Thoracic aorta (tissue), 2 donors: ENCODE data around the gene TTLL11. TPM values are rescaled to one million over a fixed set of nuclear protein-coding genes. Genes with fewer than 3 reads are reported as not detected.
"Not testable (repeated sequence)": the region's sequence is repeated elsewhere in the genome, so short reads cannot be mapped to it uniquely, and the experiment has no call there.

Source experiments
- ATAC-seq: fragments of 150-250 bp; one replicate; pipeline ENCODE4 v1.8.0; 2017; ENCODE audit warnings: low read depth; ENCODE audit not compliant: insufficient number of reproducible peaks, low FRiP score
- DNase-seq: peaks from one replicate; pipeline ENCODE4 v3.0.0-alpha.2; 2020; ENCODE audit warnings: low spot score
- H3K27ac ChIP-seq, 2 donors: fragments of 200-600 bp; sonication (generic); 1 replicate in 1 of 2; 2 replicates in 1 of 2; pipeline ENCODE4 v1.5.1; 2016; ENCODE audit warnings: mild to moderate bottlenecking in 2 of 2, moderate library complexity in 2 of 2
- H3K27me3 ChIP-seq: fragments of 200-600 bp; sonication (generic); replicated peaks from 2 replicates; pipeline ENCODE4 v1.6.0; 2016; ENCODE audit warnings: mild to moderate bottlenecking; ENCODE audit not compliant: insufficient read depth
- H3K36me3 ChIP-seq: fragments of 200-600 bp; sonication (generic); one replicate; pipeline ENCODE4 v1.5.1; 2016
- H3K4me1 ChIP-seq, 2 donors: fragments of 200-600 bp; sonication (generic); 1 replicate in 1 of 2; 2 replicates in 1 of 2; pipeline versions ENCODE4 v1.5.1 to v1.6.0; 2016; ENCODE audit warnings: low read depth in 2 of 2, mild to moderate bottlenecking in 1 of 2; ENCODE audit not compliant: control insufficient read depth in 1 of 2
- H3K4me3 ChIP-seq: fragments of 200-600 bp; sonication (generic); 2 replicates; pipeline ENCODE4 v1.5.1; 2016; ENCODE audit warnings: mild to moderate bottlenecking
- H3K9me3 ChIP-seq: fragments of 200-600 bp; sonication (generic); 2 replicates; pipeline ENCODE4 v1.5.1; 2016
- total RNA-seq, 2 donors: library from RNA; depleted of rRNA; stranded (reverse); fragments of >200 nt; gene quantifications; one replicate each; pipeline versions ENCODE4 v1.1.0 to v1.2.3, GENCODE V29; 2016
- TF ChIP-seq, protein P1 (sequence below): fragments of 200-600 bp; sonication (generic); IDR thresholded peaks from one replicate; pipeline ENCODE4 v1.5.1; 2019; ENCODE audit warnings: antibody characterized with exemption

Gene TTLL11
- total RNA-seq, 2 donors from 2014 or later, result 25.7 to 31.2 TPM

DNA sequence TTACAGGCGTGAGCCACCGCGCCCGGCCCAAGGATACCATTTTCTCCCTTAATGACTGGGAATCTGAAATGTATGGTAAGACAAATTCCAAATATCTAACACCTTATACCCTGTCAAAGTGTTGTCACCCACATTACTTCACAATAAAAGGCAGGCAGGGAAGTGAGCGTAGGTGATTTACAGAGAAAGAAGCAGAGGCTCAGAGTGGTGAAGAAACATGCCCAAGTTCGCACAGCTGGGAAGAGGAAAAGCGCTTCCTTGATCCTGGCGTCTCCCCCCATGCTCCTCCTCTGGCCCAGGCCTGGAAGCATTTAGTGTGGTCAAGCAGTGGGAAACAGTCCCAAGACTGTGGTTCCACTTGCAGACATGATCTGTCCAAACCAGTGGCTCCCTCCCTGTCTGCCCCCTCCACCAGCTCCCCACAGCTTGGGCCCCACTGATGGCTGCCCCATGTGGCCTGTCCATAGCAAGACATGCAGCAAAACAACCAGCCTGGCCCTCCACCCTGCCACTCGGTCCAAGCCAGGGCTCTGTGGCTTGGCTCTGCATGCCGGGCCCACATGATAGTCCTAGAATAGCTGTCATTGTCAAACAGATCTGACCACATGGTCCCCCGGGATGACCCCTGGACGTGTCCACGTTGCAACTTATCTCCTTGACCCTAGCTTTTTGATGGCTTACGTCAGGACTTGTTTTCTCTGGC, 107.2 kb downstream of the TTLL11 start:
- Histone ChIP-seq H3K27me3 (no peaks in the 10 kb centered on the region), H3K36me3 (peaks cover 3% of the 10 kb centered on the region), H3K27ac (peak overlapping the region; percentile 86 to 89), H3K4me1 (peaks cover 30 to 54% of the 10 kb centered on the region in 2 donors), H3K4me3 (no peak overlapping the region), H3K9me3 (no peaks in the 10 kb centered on the region)
- ATAC-seq, result no peak
- TF ChIP-seq, protein P1, sequence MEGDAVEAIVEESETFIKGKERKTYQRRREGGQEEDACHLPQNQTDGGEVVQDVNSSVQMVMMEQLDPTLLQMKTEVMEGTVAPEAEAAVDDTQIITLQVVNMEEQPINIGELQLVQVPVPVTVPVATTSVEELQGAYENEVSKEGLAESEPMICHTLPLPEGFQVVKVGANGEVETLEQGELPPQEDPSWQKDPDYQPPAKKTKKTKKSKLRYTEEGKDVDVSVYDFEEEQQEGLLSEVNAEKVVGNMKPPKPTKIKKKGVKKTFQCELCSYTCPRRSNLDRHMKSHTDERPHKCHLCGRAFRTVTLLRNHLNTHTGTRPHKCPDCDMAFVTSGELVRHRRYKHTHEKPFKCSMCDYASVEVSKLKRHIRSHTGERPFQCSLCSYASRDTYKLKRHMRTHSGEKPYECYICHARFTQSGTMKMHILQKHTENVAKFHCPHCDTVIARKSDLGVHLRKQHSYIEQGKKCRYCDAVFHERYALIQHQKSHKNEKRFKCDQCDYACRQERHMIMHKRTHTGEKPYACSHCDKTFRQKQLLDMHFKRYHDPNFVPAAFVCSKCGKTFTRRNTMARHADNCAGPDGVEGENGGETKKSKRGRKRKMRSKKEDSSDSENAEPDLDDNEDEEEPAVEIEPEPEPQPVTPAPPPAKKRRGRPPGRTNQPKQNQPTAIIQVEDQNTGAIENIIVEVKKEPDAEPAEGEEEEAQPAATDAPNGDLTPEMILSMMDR, result peak; percentile 9
- DNase-seq, result no peak

DNA sequence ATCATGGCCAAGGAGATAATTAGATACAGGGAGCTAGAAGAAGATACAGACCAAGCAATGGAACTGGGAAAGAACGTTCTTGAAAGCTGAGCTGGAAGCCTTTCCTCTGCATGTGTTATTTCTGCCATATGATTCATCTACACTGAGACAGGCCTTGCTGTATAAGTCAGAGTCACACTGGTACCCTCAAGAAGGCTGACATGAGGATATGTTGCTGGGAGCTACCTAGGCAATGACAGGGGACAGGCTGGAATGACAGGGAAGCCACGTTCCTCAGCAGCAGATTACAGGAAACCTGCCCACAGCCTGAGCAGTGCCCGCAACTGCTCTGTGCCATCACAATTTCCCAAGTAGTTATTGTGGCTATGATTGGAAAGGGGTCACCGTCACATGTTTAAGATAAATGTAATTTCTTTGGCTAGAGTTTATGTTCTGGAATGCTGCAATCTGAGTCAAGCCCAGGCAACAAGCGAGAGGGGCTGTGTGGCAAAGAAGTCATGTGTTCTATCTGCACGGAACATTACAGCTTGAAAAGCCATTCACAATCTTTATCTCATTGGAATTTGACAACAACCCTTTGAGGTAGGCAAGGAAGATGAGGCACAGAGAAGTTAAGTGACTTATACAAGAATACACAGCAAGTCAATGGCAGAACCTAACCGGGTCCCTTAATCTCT, 108.2 kb downstream of the TTLL11 start:
- Histone ChIP-seq H3K9me3 (no peaks in the 10 kb centered on the region), H3K36me3 (peaks cover 3% of the 10 kb centered on the region), H3K27me3 (no peaks in the 10 kb centered on the region), H3K4me3 (no peak overlapping the region), H3K4me1 (peaks cover 30 to 54% of the 10 kb centered on the region in 2 donors), H3K27ac (peak overlapping the region; percentile 86 to 89)
- TF ChIP-seq, protein P1, result no peak
- DNase-seq, result no peak
- peak; percentile 27 for ATAC-seq

DNA sequence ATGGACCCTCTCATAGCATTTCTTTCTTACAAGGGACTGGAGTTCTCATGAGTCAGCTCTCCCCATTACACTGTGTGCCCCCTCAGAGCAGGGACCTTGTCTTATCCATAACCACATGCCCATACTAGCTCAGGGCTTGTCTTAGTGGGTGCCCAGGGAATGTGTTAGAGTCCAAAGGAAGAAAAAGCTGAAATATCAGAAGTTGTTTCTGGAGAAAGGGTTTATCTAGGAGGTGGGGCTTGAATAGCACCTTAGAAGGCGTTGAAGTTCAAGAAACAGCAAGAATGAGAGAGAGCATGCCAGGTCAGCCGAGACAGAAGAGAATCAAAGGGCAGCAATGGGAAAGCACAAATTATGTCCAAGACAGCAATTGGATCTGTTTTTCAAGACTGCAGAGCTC, 109.4 kb downstream of the TTLL11 start:
- no peak for ATAC-seq
- Histone ChIP-seq H3K27ac (peak overlapping the region; percentile 86 to 89), H3K36me3 (peaks cover 3% of the 10 kb centered on the region), H3K4me3 (no peak overlapping the region), H3K4me1 (peaks cover 30 to 54% of the 10 kb centered on the region in 2 donors), H3K27me3 (no peaks in the 10 kb centered on the region), H3K9me3 (no peaks in the 10 kb centered on the region)
- TF ChIP-seq, protein P1, result no peak
- DNase-seq, result no peak

DNA sequence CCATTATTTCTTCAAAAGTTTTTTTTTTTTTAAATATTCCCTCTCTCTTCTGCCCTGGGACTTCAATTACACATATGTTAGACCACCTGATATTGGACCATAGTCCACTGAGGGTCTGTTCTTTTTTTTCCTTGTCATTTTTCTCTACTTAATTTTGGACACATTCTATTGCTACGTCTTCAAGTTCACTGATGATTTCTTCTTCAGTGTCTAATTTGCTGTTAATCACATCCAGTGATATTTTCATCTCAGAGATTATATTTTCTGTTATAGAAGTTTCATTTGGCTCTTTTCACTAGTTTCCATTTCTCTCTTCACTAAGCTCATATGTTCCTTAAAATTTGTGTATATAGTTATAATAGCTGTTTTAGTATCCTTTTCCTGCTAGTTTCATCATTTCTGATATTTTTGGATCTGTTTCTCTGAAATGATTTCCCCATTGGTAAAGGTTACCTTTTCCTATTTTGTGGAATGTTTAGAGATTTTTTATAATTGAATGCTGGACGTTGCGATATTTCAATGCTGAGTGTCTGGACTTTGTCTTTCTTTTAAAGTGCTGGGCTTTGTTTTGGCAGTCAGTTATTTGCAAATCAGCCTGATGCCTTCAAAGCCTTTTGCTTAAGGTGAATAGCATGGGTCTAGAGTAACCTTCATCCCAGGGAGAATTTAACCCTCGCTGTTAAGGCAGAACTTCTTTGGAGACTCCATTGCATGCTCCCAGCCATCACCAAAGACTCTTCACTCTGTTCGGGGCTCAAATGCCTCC, 111.8 kb downstream of the TTLL11 start:
- Histone ChIP-seq H3K9me3 (no peaks in the 10 kb centered on the region), H3K4me3 (no peak overlapping the region), H3K4me1 (peaks cover 18 to 41% of the 10 kb centered on the region in 2 donors), H3K27me3 (no peaks in the 10 kb centered on the region), H3K27ac (no peak overlapping the region), H3K36me3 (no peaks in the 10 kb centered on the region)
- DNase-seq, result no peak
- TF ChIP-seq, protein P1, result no peak
- no peak for ATAC-seq

DNA sequence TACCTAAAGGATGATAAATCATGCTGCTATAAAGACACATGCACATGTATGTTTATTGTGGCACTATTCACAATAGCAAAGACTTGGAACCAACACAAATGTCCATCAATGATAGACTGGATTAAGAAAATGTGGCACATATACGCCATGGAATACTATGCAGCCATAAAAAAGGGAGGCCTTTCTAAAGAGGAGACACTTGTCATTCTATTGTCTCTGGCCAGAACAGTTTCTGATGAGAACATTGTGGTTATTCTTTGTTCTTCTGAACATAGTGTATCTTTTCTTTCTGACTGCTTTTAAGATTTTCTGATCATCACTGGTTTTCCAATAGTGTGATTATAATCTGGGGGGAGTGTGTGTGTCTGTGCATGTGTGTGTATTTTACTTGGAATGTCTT, 112.4 kb downstream of the TTLL11 start:
- DNase-seq, H3K27ac ChIP-seq, H3K36me3 ChIP-seq, ATAC-seq, H3K9me3 ChIP-seq, H3K27me3 ChIP-seq, H3K4me3 ChIP-seq: not testable (repeated sequence)
- peaks cover 12 to 34% of the 10 kb centered on the region in 2 donors for H3K4me1 ChIP-seq
